GM19467 (cell line): ENCODE results near the gene TRAF7.
"Not testable (repeated sequence)": the region's sequence is repeated elsewhere in the genome, so short reads cannot be mapped to it uniquely, and the experiment has no call there.

Source experiments
- ATAC-seq: cut with Tn5 transposase; IDR thresholded peaks from one replicate; pipeline ENCODE4 v1.9.1; 2021; ENCODE audit warnings: mild to moderate bottlenecking, moderate library complexity; ENCODE audit not compliant: unreplicated experiment

Gene TRAF7

GRCh38 chr16:2155091-2155950 lies at the start of gene TRAF7:
Gene TRAF7 (plus strand): TSS chr16:2155782. CDS start chr16:2163921, 8,139 bp downstream.
- ATAC-seq = peak; percentile 83

- not testable (repeated sequence) for ATAC-seq
Observed at GRCh38 chr16:2106211-2106610, 49.4 kb upstream of the TRAF7 start.

GRCh38 chr16:2107121-2107790 lies 48.3 kb upstream of the TRAF7 start:
- not testable (repeated sequence) for ATAC-seq

GRCh38 chr16:2107791-2108125 lies 47.8 kb upstream of the TRAF7 start:
- ATAC-seq = not testable (repeated sequence)

GRCh38 chr16:2108446-2109270 lies 46.9 kb upstream of the TRAF7 start:
- not testable (repeated sequence) for ATAC-seq

- ATAC-seq = not testable (repeated sequence)
Observed at GRCh38 chr16:2109271-2109580, 46.4 kb upstream of the TRAF7 start.

- not testable (repeated sequence) for ATAC-seq
Observed at GRCh38 chr16:2109872-2110271, 45.7 kb upstream of the TRAF7 start.

- not testable (repeated sequence) for ATAC-seq
Observed at GRCh38 chr16:2110332-2111008, 45.1 kb upstream of the TRAF7 start.

- not testable (repeated sequence) for ATAC-seq
Observed at GRCh38 chr16:2111009-2111353, 44.6 kb upstream of the TRAF7 start.

GRCh38 chr16:2111412-2112335 lies 43.9 kb upstream of the TRAF7 start:
- not testable (repeated sequence) for ATAC-seq

- ATAC-seq = not testable (repeated sequence)
Observed at GRCh38 chr16:2112539-2113106, 43.0 kb upstream of the TRAF7 start.

GRCh38 chr16:2114225-2114624 lies 41.4 kb upstream of the TRAF7 start:
- ATAC-seq = not testable (repeated sequence)

- not testable (repeated sequence) for ATAC-seq
Observed at GRCh38 chr16:2114885-2115590, 40.5 kb upstream of the TRAF7 start.

- ATAC-seq = no peak
Observed at GRCh38 chr16:2115591-2115973, 40.0 kb upstream of the TRAF7 start.

- not testable (repeated sequence) for ATAC-seq
Observed at GRCh38 chr16:2116428-2116827, 39.2 kb upstream of the TRAF7 start.

- ATAC-seq = not testable (repeated sequence)
Observed at GRCh38 chr16:2117341-2117740, 38.2 kb upstream of the TRAF7 start.

- not testable (repeated sequence) for ATAC-seq
Observed at GRCh38 chr16:2117960-2118722, 37.4 kb upstream of the TRAF7 start.

- ATAC-seq = not testable (repeated sequence)
Observed at GRCh38 chr16:2121325-2121724, 34.3 kb upstream of the TRAF7 start.
